ENCODE results near the gene NFAT5. TPM values are rescaled to one million over a fixed set of nuclear protein-coding genes. Genes with fewer than 3 reads are reported as not detected.

The NFAT5 gene
- total RNA-seq, 1 donor from 2014 or later, result 56.7 TPM

DNA sequence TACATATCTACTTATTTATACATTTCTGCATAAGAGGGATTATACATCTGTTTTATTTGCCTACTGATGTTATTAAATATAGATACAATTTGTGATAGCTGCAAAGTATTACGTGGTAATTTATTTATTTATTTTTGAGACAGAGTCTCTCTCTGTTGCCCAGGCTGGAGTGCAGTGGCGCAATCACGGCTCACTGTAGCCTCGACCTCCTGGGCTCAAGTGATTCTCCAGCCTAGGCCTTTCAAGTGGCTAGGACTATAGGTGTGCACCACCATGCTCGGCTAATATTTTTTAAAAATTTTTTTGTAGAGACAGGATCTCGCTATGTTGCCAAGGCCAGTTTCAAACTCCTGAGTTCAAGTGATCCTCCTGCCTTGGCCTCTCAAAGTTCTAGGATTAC is 35.5 kb downstream of the NFAT5 start:
- DNase-seq, result peak; percentile 51
- no peaks in the 10 kb centered on the region for H3K36me3 ChIP-seq
- intact Hi-C loops (cut with DNase I), result no loop called here
- H3K9me3 ChIP-seq, result no peaks in the 10 kb centered on the region
- H3K4me3 ChIP-seq, result no peak overlapping the region
- H3K27me3 ChIP-seq (ENCODE audit: low read depth), result no peaks in the 10 kb centered on the region
- peak in 1 of 2 donors; percentile 32 for ATAC-seq
- H3K27ac ChIP-seq, result no peak overlapping the region
- H3K4me1 ChIP-seq, result peaks cover 9% of the 10 kb centered on the region
- TF ChIP-seq, protein P1, sequence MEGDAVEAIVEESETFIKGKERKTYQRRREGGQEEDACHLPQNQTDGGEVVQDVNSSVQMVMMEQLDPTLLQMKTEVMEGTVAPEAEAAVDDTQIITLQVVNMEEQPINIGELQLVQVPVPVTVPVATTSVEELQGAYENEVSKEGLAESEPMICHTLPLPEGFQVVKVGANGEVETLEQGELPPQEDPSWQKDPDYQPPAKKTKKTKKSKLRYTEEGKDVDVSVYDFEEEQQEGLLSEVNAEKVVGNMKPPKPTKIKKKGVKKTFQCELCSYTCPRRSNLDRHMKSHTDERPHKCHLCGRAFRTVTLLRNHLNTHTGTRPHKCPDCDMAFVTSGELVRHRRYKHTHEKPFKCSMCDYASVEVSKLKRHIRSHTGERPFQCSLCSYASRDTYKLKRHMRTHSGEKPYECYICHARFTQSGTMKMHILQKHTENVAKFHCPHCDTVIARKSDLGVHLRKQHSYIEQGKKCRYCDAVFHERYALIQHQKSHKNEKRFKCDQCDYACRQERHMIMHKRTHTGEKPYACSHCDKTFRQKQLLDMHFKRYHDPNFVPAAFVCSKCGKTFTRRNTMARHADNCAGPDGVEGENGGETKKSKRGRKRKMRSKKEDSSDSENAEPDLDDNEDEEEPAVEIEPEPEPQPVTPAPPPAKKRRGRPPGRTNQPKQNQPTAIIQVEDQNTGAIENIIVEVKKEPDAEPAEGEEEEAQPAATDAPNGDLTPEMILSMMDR (IDR thresholded peaks at IDR 0.05), result no peak

DNA sequence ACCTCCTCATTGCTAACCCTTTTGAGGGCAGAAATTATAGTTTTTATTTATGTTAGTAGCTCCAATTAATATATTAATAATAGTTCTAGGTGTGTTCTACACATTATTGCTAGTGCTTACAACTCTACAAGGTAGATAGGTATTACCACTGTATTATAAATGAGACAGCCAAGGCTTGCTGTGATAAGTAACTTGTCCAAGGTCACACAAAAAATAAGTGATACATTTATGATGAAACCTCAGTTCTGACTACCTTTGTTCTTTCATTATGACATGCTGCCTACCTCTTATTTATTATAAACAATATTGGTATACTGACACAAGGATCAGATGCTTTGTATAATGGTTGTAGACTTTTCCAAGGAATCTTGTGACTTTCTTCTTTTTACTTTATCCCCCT is 41.2 kb downstream of the NFAT5 start:
- TF ChIP-seq, protein P1 (IDR thresholded peaks at IDR 0.05), result no peak
- ATAC-seq, result no peak
- intact Hi-C loops (cut with DNase I), result no loop called here
- Histone ChIP-seq H3K9me3 (no peaks in the 10 kb centered on the region), H3K27ac (no peak overlapping the region), H3K36me3 (no peaks in the 10 kb centered on the region), H3K4me1 (peaks cover 17% of the 10 kb centered on the region), H3K27me3 (ENCODE audit: low read depth) (no peaks in the 10 kb centered on the region), H3K4me3 (no peak overlapping the region)
- no peak for DNase-seq

DNA sequence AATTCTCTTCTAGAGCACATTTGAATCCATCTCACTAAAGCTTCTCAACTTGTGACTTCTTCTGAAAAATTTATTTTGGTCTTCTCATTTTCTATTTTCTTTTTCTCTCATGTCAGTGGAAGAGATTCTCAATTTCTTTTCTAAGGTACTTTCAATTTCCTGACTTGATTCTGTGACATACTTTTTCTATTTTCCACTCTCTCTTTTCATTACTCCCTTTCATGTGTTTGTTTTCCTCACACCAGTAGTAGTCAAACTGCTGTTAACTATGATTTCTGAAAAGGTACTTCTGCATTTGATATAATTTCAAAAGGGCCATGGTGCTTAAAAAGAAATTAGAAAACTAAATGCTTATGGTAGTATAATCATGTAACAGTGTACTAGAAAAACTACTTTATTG is 41.9 kb downstream of the NFAT5 start:
- ATAC-seq (no peak), DNase-seq (no peak)
- TF ChIP-seq, protein P1 (IDR thresholded peaks at IDR 0.05), result no peak
- H3K27me3 ChIP-seq (ENCODE audit: low read depth), result no peaks in the 10 kb centered on the region
- no peaks in the 10 kb centered on the region for H3K9me3 ChIP-seq
- H3K36me3 ChIP-seq, result no peaks in the 10 kb centered on the region
- no peak overlapping the region for H3K4me3 ChIP-seq
- H3K27ac ChIP-seq, result no peak overlapping the region
- intact Hi-C loops (cut with DNase I), result no loop called here
- peaks cover 17% of the 10 kb centered on the region for H3K4me1 ChIP-seq

DNA sequence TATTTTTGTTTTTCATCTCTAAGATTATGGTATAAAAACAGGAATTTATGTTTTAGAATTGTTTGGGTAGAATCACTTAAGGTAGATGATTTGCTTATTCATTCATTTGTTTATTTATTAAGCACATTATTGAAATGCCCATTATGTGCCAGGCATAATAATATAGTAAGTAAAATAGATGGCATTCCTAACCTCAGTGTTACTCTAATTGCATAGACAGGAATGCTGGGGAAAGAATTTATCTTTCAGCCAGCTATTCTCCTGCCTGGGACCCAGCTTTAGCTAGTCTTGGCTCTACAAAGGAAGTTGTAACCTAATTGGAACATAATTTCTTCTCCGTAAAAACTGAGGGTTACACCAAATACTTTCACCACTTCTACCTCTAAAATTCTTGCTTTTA is 44.6 kb downstream of the NFAT5 start:
- Histone ChIP-seq H3K27me3 (ENCODE audit: low read depth) (no peaks in the 10 kb centered on the region), H3K27ac (no peak overlapping the region), H3K9me3 (no peaks in the 10 kb centered on the region), H3K4me3 (no peak overlapping the region), H3K36me3 (no peaks in the 10 kb centered on the region), H3K4me1 (peaks cover 31% of the 10 kb centered on the region)
- no peak for DNase-seq
- TF ChIP-seq, protein P1 (IDR thresholded peaks at IDR 0.05), result no peak
- intact Hi-C loops (cut with DNase I), result no loop called here
- no peak for ATAC-seq

DNA sequence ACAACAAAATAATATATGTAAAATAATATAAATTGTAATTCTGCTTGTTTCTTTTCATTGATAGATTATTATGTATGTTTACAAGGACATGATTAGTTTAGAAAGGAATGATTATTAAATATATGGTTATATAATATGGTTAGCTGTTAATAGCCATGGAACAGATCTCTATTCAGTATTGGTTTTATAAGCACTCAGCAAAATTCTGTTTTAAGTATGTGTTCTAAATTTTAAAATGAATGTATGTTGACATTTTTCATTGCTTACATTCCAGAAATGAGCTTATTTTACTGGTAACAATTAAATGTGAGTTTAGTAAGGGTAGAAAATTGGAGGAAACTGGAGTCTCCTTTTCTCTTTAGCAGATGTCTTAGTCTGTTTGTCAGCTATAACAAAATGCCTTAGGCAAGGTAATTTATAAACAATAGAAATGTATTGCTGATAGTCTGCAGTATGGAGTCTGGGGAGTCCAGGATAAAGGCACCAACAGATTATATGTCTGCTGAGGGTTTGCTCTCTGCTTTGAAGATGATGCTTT is 45.4 kb downstream of the NFAT5 start:
- no peak for ATAC-seq
- no peaks in the 10 kb centered on the region for H3K9me3 ChIP-seq
- intact Hi-C loops (cut with DNase I), result no loop called here
- no peaks in the 10 kb centered on the region for H3K27me3 ChIP-seq (ENCODE audit: low read depth)
- H3K36me3 ChIP-seq, result no peaks in the 10 kb centered on the region
- TF ChIP-seq, protein P1 (IDR thresholded peaks at IDR 0.05), result no peak
- no peak overlapping the region for H3K27ac ChIP-seq
- peaks cover 31% of the 10 kb centered on the region for H3K4me1 ChIP-seq
- no peak overlapping the region for H3K4me3 ChIP-seq
- DNase-seq, result no peak

All from lower lobe of right lung (tissue), 2 donors.